Measurements from ENCODE around the gene SDR9C7. TPM values are rescaled to one million over a fixed set of nuclear protein-coding genes. Genes with fewer than 3 reads are reported as not detected.

The SDR9C7 gene
- polyA plus RNA-seq, 3 donors, result not detected

DNA sequence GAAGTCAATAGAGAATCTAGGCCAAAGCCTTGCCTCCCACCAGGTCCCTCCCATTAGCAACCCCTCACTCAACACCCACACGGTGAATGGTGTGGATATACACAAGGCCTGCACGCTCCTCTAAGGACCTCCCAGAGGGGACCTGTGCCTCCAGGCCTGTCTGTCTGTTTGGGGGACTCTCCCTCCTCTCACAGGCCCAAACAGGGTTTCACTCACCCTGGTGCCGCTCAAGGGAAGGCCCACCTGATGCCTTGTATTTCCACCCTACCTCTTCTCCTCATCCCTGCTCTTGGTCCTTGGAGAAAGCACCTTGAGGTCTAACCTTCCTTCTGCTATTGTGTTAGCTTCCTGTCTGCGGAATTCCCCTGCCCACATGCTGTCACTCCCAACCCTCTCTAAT, 4.4 kb downstream of the SDR9C7 start:
- Mint-ChIP-seq H3K36me3 (no peaks in the 10 kb centered on the region), H3K27ac (no peak overlapping the region), H3K27me3 (ENCODE audit: low read depth in 3 of 3) (peaks cover 2 to 3% (median 2%) of the 10 kb centered on the region in 3 donors), H3K4me3 (no peak overlapping the region), H3K4me1 (peaks cover 47% of the 10 kb centered on the region), H3K9me3 (no peaks in the 10 kb centered on the region)
- H3K4me3 ChIP-seq (replicated peaks in 1 of 3; ENCODE audit: low read depth in 2 of 3, low read length in 3 of 3), result no peak overlapping the region
- no peak for TF ChIP-seq CTCF (IDR thresholded peaks at IDR 0.05)
- H3K9ac ChIP-seq (ENCODE audit: insufficient read depth, low read length, poor library complexity, severe bottlenecking), result no peak overlapping the region
- no peak overlapping the region for H3K4me2 ChIP-seq (replicated peaks; ENCODE audit: extremely low read depth, low read length, poor library complexity, severe bottlenecking)
- 91% methylated on average over 3 of the region's 4 CpGs for WGBS (ENCODE audit: insufficient coverage)
- H3K9me3 ChIP-seq (replicated peaks in 1 of 2; ENCODE audit: control insufficient read depth in 1 of 2, insufficient read depth in 1 of 2, low read length in 2 of 2), result no peaks in the 10 kb centered on the region
- peaks cover 33 to 39% of the 10 kb centered on the region in 2 donors for H3K4me1 ChIP-seq (ENCODE audit: control insufficient read depth in 1 of 2, insufficient read depth in 2 of 2, low read length in 2 of 2)
- no peaks in the 10 kb centered on the region for H3K79me2 ChIP-seq (ENCODE audit: insufficient read depth, low read length)
- H4K20me1 ChIP-seq (ENCODE audit: insufficient read depth, low read length), result no peaks in the 10 kb centered on the region
- DNase-seq, result no peak
- no peak overlapping the region for H2AFZ ChIP-seq (ENCODE audit: insufficient read depth, low read depth, low read length, poor library complexity, severe bottlenecking)
- H3K27me3 ChIP-seq (ENCODE audit: control insufficient read depth in 2 of 2, insufficient read depth in 2 of 2, low read length in 2 of 2), result no peaks in the 10 kb centered on the region
- intact Hi-C loops (cut with micrococcal nuclease), result loop anchor here (2.0 to 5.0 kb wide), 2 partner anchors 529 to 533 kb away; partner anchors contain the start of gene GLI1 (in 1 of the 2)
- no peak overlapping the region for H3K27ac ChIP-seq (ENCODE audit: low read depth in 1 of 2, low read length in 2 of 2)
- H3K36me3 ChIP-seq (replicated peaks in 1 of 2; ENCODE audit: control insufficient read depth in 1 of 2, insufficient read depth in 2 of 2, low read length in 2 of 2), result no peaks in the 10 kb centered on the region

GRCh38 chr12:56928262-56928661, 5.9 kb downstream of the SDR9C7 start:
- Mint-ChIP-seq H3K36me3 (no peaks in the 10 kb centered on the region), H3K4me1 (peaks cover 38% of the 10 kb centered on the region), H3K27ac (no peak overlapping the region), H3K9me3 (peaks cover 0 to 2% (median 0%) of the 10 kb centered on the region in 7 donors), H3K4me3 (peak overlapping the region in 1 of 2 donors; percentile 21), H3K27me3 (ENCODE audit: low read depth in 3 of 3) (peaks cover 0 to 2% (median 0%) of the 10 kb centered on the region in 3 donors)
- no peak for TF ChIP-seq CTCF (IDR thresholded peaks at IDR 0.05)
- Histone ChIP-seq H3K4me3 (replicated peaks in 1 of 3; ENCODE audit: low read depth in 2 of 3, low read length in 3 of 3) (no peak overlapping the region), H3K27me3 (ENCODE audit: control insufficient read depth in 2 of 2, insufficient read depth in 2 of 2, low read length in 2 of 2) (no peaks in the 10 kb centered on the region), H3K4me2 (replicated peaks; ENCODE audit: extremely low read depth, low read length, poor library complexity, severe bottlenecking) (no peak overlapping the region), H3K27ac (ENCODE audit: low read depth in 1 of 2, low read length in 2 of 2) (no peak overlapping the region), H3K36me3 (replicated peaks in 1 of 2; ENCODE audit: control insufficient read depth in 1 of 2, insufficient read depth in 2 of 2, low read length in 2 of 2) (no peaks in the 10 kb centered on the region), H3K9me3 (replicated peaks in 1 of 2; ENCODE audit: control insufficient read depth in 1 of 2, insufficient read depth in 1 of 2, low read length in 2 of 2) (no peaks in the 10 kb centered on the region), H3K9ac (ENCODE audit: insufficient read depth, low read length, poor library complexity, severe bottlenecking) (no peak overlapping the region), H3K4me1 (ENCODE audit: control insufficient read depth in 1 of 2, insufficient read depth in 2 of 2, low read length in 2 of 2) (peaks cover 24 to 29% of the 10 kb centered on the region in 2 donors), H2AFZ (ENCODE audit: insufficient read depth, low read depth, low read length, poor library complexity, severe bottlenecking) (no peak overlapping the region), H4K20me1 (ENCODE audit: insufficient read depth, low read length) (no peaks in the 10 kb centered on the region), H3K79me2 (ENCODE audit: insufficient read depth, low read length) (no peaks in the 10 kb centered on the region)
- intact Hi-C loops (cut with micrococcal nuclease), result no loop called here
- no peak for DNase-seq
- 17% methylated on average over 1 of the region's 3 CpGs for WGBS (ENCODE audit: insufficient coverage)
